ENCODE measurements around the gene UBXN2A.
"Not testable (repeated sequence)": the region's sequence is repeated elsewhere in the genome, so short reads cannot be mapped to it uniquely, and the experiment has no call there.

UBXN2A gene

GRCh38 chr2:24014902-24015301 lies 74.6 kb downstream of the UBXN2A start:
- not testable (repeated sequence) for DNase-seq

DNA sequence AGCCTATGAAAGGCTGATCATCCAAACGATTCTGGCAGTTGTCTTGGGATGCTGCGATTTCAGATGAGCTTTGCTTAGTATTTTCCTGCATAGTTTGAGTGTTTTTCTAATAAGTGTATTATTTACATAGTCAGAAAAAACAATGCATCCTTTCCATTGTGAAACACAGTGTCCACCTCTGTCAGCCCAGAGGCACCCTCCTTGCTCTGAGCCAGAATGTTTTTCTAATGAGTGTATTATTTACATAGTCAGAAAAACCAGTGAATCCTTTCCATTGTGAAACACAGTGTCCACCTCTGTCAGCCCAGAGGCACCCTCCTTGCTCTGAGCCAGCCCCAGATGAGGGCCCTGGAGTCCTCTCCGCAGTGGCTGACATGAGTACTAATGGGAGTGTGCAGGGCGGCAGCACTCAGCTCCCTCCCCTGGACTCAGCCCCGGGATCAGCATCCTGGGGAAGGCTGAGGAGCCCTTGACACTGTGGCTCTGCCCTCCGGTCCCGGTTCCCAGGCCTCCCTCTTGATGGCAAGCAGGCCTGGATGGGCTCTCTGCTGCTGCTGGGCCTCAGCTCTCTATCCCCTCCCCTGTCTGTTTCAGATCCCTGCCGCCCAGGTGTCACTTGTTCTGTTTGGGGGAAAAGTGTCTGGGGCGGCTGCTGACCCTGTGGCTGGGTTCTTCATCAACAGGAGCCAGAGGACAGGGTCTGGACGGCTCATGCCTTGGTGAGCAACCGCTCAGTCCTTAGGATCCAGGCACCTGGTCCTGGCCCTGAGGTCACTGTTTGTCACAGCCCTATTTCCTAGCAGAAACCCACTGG lies 75.5 kb downstream of the UBXN2A start:
- no peak for DNase-seq

DNA sequence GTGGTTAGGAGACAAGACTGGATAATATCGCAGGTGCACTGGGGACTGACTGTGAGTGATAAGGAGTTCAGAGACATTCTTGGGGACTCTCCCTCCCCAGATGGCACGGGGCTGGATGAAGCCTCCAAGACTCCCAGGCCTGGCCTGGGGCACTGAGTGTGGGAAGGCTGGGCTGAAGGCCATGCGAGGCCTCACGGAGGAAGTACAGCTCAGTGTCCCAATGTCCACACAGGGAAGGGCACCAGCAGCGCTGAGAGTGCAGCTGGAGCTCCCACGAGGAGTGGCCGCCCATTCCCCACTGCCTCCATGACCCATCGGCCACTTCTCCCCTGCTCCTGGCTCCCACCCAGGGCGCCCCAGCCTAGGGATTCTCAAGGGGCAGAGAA lies 76.1 kb downstream of the UBXN2A start:
- peak; percentile 53 for DNase-seq

DNA sequence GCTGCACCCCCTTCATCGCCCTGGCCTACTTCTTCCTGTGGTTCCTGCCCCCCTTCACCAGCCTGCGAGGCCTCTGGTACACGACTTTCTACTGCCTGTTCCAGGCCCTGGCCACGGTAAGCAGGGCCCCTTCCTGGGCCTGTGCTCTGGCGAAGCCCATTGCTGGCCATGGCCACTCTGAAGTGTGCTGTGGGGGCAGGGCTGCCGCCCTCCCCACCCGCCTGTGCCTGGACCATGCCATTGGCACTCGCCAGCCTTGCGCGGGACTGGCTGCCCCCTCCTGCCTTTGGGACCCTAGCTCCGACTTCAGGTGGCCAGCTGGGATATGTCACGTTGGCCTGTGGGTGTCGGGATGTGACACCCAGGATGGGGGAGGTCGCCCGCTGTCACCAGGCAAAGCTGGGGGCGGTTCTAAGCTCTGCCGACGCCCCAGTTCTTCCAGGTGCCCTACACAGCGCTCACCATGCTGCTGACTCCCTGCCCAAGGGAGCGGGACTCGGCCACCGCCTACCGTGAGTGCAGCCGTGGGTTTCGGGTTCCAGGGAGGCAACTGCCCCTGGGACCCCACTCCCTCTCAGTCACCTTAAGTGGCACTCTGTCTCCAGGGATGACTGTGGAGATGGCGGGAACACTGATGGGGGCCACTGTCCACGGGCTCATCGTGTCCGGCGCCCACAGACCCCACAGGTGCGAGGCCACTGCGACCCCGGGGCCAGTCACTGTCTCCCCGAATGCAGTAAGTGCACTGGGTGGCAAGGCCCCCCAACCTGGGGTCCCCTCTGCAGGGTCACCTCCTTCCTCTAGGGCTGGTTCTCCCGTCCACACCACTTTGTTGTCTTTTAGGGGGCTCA lies 76.8 kb downstream of the UBXN2A start:
- no peak for DNase-seq

DNA sequence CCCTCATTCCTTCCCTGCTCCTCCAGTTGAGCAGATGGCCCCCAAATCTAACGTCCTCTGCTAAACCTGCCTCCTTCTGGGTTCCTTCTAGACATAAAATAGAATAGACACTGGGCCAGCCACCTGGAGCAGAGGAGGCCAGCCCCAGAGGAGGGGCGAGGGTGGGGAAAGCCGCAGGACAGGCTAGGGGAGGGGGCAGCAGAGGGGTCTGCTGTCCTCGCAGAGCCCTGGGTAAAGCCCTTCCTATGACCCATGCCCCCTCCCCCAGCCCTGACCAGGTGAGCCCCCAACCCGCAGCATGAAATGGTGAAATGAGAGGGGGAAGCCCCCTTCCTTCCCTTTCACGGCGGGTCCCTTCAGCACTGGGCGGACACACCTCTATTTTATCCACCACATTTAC lies 77.4 kb downstream of the UBXN2A start:
- no peak for DNase-seq

- DNase-seq: no peak
Observed at GRCh38 chr2:24018241-24018640, 78.0 kb downstream of the UBXN2A start.

DNA sequence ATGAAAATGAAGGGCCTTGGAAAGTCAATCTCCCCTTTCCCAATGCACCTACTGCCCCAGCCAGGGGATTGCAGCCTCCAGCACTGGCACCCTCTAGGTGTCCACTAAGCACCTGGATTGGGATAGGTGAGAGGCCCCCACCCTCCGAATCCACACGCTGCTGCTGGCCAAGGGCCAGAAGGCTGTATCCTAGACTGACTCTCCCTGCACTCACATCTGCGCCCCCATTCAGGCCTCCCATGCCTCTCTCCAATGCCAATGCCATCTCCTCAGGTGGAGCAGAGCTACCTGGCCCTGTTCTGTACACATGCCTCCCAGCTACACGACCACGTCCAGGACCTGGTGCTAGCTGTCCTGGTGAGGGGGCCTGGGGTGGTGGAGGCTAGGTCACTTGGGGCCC lies 79.5 kb downstream of the UBXN2A start:
- no peak for DNase-seq

GRCh38 chr2:24020244-24020643 lies 80.0 kb downstream of the UBXN2A start:
- no peak for DNase-seq

GRCh38 chr2:24021122-24021998 lies 81.1 kb downstream of the UBXN2A start:
- DNase-seq: peak; percentile 70

DNA sequence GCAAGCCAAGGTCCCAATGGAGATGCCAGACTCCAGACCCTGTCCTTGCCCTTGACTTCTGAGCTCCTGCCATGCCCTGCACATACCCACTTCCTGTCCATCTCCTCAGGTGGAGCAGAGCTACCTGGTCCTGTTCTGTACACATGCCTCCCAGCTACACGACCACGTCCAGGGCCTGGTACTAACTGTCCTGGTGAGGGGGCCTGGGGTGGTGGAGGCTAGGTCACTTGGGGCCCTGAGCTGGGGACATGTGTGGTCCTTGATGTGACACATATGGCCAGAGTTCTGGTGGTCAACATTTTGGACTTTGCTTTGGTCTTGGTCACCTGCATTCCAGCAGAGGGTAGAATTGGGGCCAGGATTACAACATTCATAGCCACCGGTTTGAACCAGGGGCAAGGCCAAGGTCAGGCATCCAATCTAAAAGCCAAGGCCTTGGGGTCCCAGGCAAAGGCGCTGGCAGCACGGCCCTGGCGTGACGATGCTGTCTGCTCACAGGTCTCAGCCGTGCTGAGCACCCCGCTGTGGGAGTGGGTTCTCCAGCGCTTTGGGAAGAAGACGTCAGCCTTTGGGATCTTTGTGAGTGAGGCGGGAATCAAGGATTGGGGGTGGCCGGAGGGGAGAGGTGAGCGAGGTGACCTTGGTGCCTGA lies 82.2 kb downstream of the UBXN2A start:
- no peak for DNase-seq

GRCh38 chr2:24022975-24023575 lies 82.8 kb downstream of the UBXN2A start:
- DNase-seq: no peak

DNA sequence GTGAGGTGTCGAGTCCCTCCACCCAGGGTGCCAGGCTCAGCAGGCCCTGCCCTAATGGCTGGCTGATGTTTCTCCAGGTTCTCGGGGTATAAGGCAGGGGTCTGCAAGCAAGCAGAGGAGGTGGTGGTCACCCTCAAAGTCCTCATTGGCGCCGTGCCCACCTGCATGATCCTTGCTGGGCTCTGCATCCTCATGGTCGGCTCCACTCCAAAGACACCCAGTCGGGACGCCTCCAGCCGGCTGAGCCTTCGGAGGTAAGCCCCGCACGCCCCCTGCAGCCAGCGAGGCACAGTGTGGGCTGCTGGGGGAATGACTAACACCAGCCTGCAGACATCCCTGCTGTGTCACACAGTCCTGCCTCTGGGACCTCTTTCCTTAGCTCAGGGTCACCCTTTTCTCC lies 83.8 kb downstream of the UBXN2A start:
- DNase-seq: no peak

- no peak for DNase-seq
Observed at GRCh38 chr2:24024996-24025663, 84.9 kb downstream of the UBXN2A start.

DNA sequence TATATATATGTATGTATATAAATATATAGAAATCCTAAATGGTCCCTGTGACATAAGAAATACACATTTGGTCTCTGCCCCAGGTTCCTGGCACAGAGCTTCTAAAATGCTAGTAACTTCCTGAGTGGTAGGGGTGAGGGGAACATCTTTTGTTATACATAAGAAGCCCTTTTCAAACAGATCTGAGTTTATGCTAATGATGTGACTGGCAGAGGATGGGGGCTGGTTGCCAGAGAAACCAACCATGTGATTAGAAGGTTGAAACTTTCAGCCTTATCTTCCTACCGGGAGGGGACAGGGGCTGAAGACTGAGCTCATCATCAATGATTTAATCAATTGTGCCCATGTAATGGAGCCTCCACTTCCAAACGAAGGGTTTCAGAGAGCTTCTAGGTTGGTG lies 86.0 kb downstream of the UBXN2A start:
- DNase-seq: no peak

DNA sequence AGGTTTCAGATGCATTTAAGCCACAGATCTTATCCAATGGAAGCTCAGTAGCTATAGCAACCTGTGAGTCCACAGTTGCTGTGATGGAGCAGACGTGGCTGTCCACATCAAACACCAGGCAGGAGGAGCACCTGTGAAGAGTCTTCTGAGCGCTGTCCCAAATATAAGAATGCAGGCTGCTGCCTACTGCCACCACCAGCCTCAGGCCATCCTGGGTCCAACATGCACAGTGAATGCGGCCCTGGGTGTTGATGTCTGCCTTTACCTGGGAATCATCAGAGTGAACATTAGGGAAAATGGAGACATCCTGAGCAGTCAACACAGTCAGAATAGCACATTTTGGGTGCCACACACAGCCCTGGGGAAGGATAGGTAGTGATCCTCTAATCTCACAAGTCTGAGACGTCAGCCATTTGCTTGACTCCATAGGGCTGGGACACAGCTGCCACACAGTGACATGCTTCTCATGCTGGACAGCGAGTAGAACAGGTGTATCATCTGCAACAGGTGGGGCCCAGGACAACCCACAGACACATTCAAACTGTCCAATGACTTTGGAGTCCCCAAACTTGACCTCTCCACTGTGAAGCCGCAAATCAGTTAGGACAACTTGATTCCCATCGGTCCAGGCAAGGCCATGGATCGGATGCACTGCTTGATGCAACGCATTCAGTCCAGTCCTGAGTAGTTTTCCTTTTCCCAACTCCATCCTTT lies 98.7 kb downstream of the UBXN2A start:
- no peak for DNase-seq

DNA sequence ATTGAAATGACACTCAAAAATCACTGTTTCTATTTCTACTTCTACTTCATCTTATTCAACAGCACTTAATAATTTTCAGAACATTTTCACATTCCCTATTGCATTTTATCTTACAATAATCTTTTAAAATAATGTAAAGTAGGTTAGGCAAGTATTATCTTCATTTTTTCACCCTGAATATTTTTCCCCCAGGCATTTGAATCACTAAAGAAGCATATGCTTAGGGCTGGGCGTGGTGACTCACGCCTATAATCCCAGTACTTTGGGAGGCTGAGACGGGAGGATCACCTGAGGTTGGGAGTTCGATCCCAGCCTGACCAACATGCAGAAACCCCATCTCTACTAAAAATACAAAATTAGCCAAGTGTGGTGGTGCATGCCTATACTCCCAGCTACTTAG lies 100.2 kb downstream of the UBXN2A start:
- no peak for DNase-seq

GRCh38 chr2:24043133-24043532 lies 102.9 kb downstream of the UBXN2A start:
- DNase-seq: not testable (repeated sequence)

DNA sequence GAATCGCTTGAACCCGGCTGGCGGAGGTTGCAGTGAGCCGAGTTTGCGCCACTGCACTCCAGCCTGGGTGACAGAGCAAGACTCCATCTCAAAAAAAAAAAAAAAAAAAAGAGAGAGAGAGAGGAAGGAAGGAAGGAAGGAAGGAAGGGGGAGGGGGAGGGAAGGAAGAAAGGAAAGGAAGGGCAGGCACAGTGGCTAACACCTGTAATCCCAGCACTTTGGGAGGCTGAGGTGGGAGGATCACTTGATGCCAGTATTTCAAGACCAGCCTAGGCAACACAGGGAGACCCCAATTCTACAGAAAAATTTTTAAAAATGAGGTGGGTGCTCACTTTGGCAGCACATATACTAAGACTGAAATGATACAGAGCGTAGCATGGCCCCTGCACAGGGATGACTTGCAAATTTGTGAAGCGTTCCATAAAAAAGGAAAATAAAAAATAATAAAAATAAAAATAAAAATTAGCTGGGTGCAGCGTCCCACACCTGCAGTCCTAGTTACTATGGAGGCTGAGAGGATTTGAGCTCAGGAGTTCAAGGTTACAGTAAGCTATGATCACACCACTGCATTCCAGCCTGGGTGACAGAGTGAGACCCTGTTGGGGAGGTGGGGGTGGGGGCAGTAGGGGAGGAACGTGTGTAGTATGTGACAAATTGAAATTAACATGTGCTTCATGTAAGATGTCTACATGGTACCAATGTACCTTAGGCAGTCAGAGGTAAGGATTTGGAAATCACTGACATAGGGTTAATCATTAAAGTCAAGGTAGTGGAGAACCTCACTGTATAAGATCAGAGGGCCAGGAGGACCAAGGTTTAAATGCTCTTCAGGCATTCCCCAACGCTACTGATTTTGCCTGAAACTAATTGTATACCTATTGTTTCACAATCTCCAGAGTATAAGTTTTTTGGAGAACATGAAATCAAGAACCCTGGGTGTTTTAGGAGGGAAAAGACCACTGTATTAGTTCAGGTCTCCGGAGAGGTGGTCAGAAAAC lies 105.5 kb downstream of the UBXN2A start:
- no peak for DNase-seq

DNA sequence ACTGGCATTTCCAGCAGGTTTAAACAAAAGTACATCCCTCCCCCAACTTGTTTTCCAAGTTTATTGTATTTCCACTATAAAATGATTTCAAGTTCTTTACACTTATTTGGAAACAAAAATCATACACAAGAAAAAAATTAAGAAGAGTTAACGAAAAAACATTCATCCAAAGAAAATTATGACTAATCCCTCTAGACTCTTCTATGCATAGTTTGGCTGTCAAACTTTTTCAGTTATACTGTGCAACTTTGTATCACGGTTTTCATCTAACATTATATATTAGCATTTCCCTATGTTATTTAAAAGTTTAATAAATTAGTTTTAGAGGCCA lies 106.3 kb downstream of the UBXN2A start:
- DNase-seq: no peak
